Ovary (tissue), 3 donors: ENCODE data around the gene TRMO.

Experiments used
- CTCF ChIP-seq, 3 donors: fragments of 450-650 bp in 2 of 3; fragments of 200-600 bp in 1 of 3; IDR thresholded peaks; one replicate each; pipeline versions ENCODE4 v1.5.1 to v1.8.0; 2016 to 2022; ENCODE audit warnings: antibody characterized with exemption in 3 of 3, mild to moderate bottlenecking in 1 of 3
- POLR2A ChIP-seq: fragments of 450-650 bp; IDR thresholded peaks from one replicate; pipeline ENCODE4 v1.6.1; 2017; ENCODE audit warnings: antibody characterized with exemption, mild to moderate bottlenecking, moderate library complexity
- donor health status: DM: no; HTN: no; CAD: no.

GRCh38 chr9:97930972-97931371, 8.7 kb upstream of the TRMO start:
- no peak for TF ChIP-seq POLR2A
- TF ChIP-seq CTCF (IDR thresholded peaks at IDR 0.05): no peak
